Astrocyte (in vitro differentiated cells and primary cell): ENCODE results near the gene SYT17. TPM values are rescaled to one million over a fixed set of nuclear protein-coding genes. Genes with fewer than 3 reads are reported as not detected.

ENCODE experiments used
- DNase-seq: peaks from one replicate; pipeline ENCODE4 v3.0.0-alpha.2; 2010; ENCODE audit warnings: low read depth
- FAIRE-seq: peaks from 2 replicates; lab custom pipeline; 2011; peaks lifted over from hg19 to GRCh38; lab: Jason Lieb, UNC
- H2AFZ ChIP-seq: 2 replicates; pipeline ENCODE4 v1.6.0; 2012; ENCODE audit warnings: low read depth, low read length, inconsistent platforms
- H3K27ac ChIP-seq: 2 replicates; pipeline ENCODE4 v1.5.1; 2011; ENCODE audit warnings: low read depth, low read length, inconsistent platforms
- H3K27me3 ChIP-seq: 2 replicates; pipeline ENCODE4 v1.6.0; 2011; ENCODE audit warnings: low read length, inconsistent platforms; ENCODE audit not compliant: insufficient read depth
- H3K36me3 ChIP-seq: 2 replicates; pipeline ENCODE4 v1.5.1; 2011; ENCODE audit warnings: low read length, inconsistent platforms; ENCODE audit not compliant: insufficient read depth
- H3K4me1 ChIP-seq: 2 replicates; pipeline ENCODE4 v1.5.1; 2011; ENCODE audit warnings: low read length, inconsistent platforms; ENCODE audit not compliant: insufficient read depth
- H3K4me2 ChIP-seq: 2 replicates; pipeline ENCODE4 v1.6.0; 2012; ENCODE audit warnings: low read length, inconsistent platforms
- H3K4me3 ChIP-seq: 2 replicates; pipeline ENCODE4 v1.5.1; 2011; ENCODE audit warnings: low read depth, mild to moderate bottlenecking, low read length, inconsistent platforms; ENCODE audit not compliant: insufficient read depth
- H3K79me2 ChIP-seq: 2 replicates; pipeline ENCODE4 v1.6.0; 2012; ENCODE audit warnings: mild to moderate bottlenecking, low read length, inconsistent platforms; ENCODE audit not compliant: insufficient read depth
- H3K9ac ChIP-seq: 2 replicates; pipeline ENCODE4 v1.6.0; 2012; ENCODE audit warnings: mild to moderate bottlenecking, low read length, inconsistent platforms
- H3K9me3 ChIP-seq: 2 replicates; pipeline ENCODE4 v1.5.1; 2012; ENCODE audit warnings: low read depth, mild to moderate bottlenecking, low read length, inconsistent platforms; ENCODE audit not compliant: insufficient read depth
- H4K20me1 ChIP-seq: 2 replicates; pipeline ENCODE4 v1.6.0; 2012; ENCODE audit warnings: low read length, inconsistent platforms; ENCODE audit not compliant: insufficient read depth
- H3K27ac Mint-ChIP-seq: one replicate; pipeline ENCODE4 v1.8.0; 2021; ENCODE audit warnings: mild to moderate bottlenecking, mixed read lengths; ENCODE audit not compliant: unreplicated experiment
- H3K27me3 Mint-ChIP-seq: one replicate; pipeline ENCODE4 v1.8.0; 2021; ENCODE audit warnings: low read depth, mixed read lengths; ENCODE audit not compliant: unreplicated experiment
- H3K36me3 Mint-ChIP-seq: one replicate; pipeline ENCODE4 v1.8.0; 2021; ENCODE audit warnings: low read depth, mixed read lengths; ENCODE audit not compliant: unreplicated experiment
- H3K4me1 Mint-ChIP-seq: one replicate; pipeline ENCODE4 v1.8.0; 2021; ENCODE audit warnings: low read depth, mixed read lengths; ENCODE audit not compliant: unreplicated experiment
- H3K4me3 Mint-ChIP-seq: one replicate; pipeline ENCODE4 v1.8.0; 2021; ENCODE audit warnings: mild to moderate bottlenecking, moderate library complexity, mixed read lengths; ENCODE audit not compliant: unreplicated experiment
- H3K9me3 Mint-ChIP-seq: one replicate; pipeline ENCODE4 v1.8.0; 2021; ENCODE audit warnings: mild to moderate bottlenecking, mixed read lengths; ENCODE audit not compliant: unreplicated experiment
- CTCF ChIP-seq: IDR thresholded peaks from 2 replicates; pipeline ENCODE4 v1.5.1; 2011; ENCODE audit warnings: low read depth, mild to moderate bottlenecking, inconsistent platforms, low read length, moderate library complexity; ENCODE audit not compliant: insufficient read depth
- EZH2 ChIP-seq: IDR thresholded peaks from 2 replicates; pipeline ENCODE4 v1.6.1; 2012; ENCODE audit warnings: mild to moderate bottlenecking, low read length, inconsistent platforms; ENCODE audit not compliant: insufficient read depth
- total RNA-seq: library from RNA; stranded (reverse); gene quantifications from 2 replicates; pipeline ENCODE4 v1.2.1, GENCODE V29; 2021

Gene SYT17
- total RNA-seq, 1 donor from 2014 or later, result 4.8 TPM

- Mint-ChIP-seq H3K27ac (no peak overlapping the region), H3K9me3 (peaks cover 4% of the 10 kb centered on the region), H3K27me3 (peaks cover 14% of the 10 kb centered on the region), H3K36me3 (no peaks in the 10 kb centered on the region), H3K4me1 (no peaks in the 10 kb centered on the region), H3K4me3 (no peak overlapping the region)
- Histone ChIP-seq H3K4me3 (no peak overlapping the region), H2AFZ (no peak overlapping the region), H3K27me3 (no peaks in the 10 kb centered on the region), H3K9ac (no peak overlapping the region), H3K36me3 (no peaks in the 10 kb centered on the region), H3K4me2 (no peak overlapping the region), H3K9me3 (no peaks in the 10 kb centered on the region), H3K27ac (no peak overlapping the region), H3K4me1 (no peaks in the 10 kb centered on the region), H3K79me2 (no peaks in the 10 kb centered on the region), H4K20me1 (no peaks in the 10 kb centered on the region)
- FAIRE-seq (no peak), DNase-seq (no peak)
- TF ChIP-seq CTCF (no peak), EZH2 (no peak)
These were observed 148.8 kb downstream of the SYT17 start for GRCh38 chr16:19316846-19317245.

Other genes starting within 250 kb of the SYT17 start
- gene SMG1, start 241.8 kb upstream of the SYT17 start, total RNA-seq, result 82.8 and 97.4 TPM in 2 replicates
- gene TMC7, start 184.3 kb upstream of the SYT17 start, total RNA-seq, result 4.7 and 6.7 TPM in 2 replicates
- gene COQ7, start 100.6 kb upstream of the SYT17 start, total RNA-seq, result 11.3 and 14.0 TPM in 2 replicates
- 47.8 and 49.4 TPM in 2 replicates for gene ITPRIPL2, start 54.3 kb upstream of the SYT17 start, total RNA-seq
- gene CLEC19A, start 117.5 kb downstream of the SYT17 start, total RNA-seq, result not detected in 2 replicates
- gene TMC5, start 249.6 kb downstream of the SYT17 start, total RNA-seq, result 0.11 TPM in 1 of 2 replicates, not detected in the other